Body of pancreas (tissue), 4 donors: ENCODE data around the gene PHPT1.

ENCODE experiments used
- CTCF ChIP-seq, 7 experiments: fragments of 450-650 bp in 4 of 7; fragments of 200-600 bp in 3 of 7; sonication (generic) in 3 of 7; IDR thresholded peaks; one replicate each; pipeline ENCODE4 v1.5.1; 2016 to 2019; ENCODE audit warnings: antibody characterized with exemption in 7 of 7
- POLR2A ChIP-seq, 3 donors: fragments of 450-650 bp; IDR thresholded peaks; one replicate each; pipeline ENCODE4 v1.6.1; 2016; ENCODE audit warnings: antibody characterized with exemption in 3 of 3, mild to moderate bottlenecking in 2 of 3

GRCh38 chr9:136860933-136861873 lies 12.0 kb downstream of the PHPT1 start:
- TF ChIP-seq CTCF (IDR thresholded peaks at IDR 0.05) (no peak), POLR2A (IDR thresholded peaks at IDR 0.05) (no peak)
